ENCODE results near the gene OGA.

OGA gene

DNA sequence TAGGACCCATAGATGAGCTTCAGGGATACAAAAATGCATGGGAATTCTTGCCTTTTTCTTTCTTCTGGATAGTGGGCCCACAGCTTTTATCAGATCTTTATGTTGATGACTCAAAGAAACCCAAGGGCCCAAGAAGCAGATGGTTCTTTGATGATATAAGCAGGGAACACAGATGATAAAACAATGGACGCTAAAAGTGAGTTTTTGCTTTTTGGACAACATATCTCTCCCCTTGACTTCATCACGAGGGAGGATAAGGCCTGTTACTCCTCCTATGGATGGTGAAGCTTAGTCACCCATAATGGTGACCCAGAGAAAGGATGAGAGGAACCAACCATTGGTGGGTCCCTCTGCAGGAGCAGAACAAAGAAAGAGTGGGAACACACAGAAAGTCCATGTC, 6.5 kb upstream of the OGA start:
- no peak overlapping the region for H3K4me3 ChIP-seq (ENCODE audit: low read depth, low read length)
- peaks cover under 1% of the 10 kb centered on the region for H3K79me2 ChIP-seq (ENCODE audit: control insufficient read depth, insufficient read depth, low read length, unreplicated experiment)
- H3K4me1 ChIP-seq (ENCODE audit: control insufficient read depth, insufficient read depth, low read length, unreplicated experiment): no peaks in the 10 kb centered on the region
- no peak overlapping the region for H3K27ac ChIP-seq (ENCODE audit: low read depth, low read length)
- H2AFZ ChIP-seq (ENCODE audit: low read length, unreplicated experiment): no peak overlapping the region
- H3K27me3 ChIP-seq (ENCODE audit: insufficient read depth, low read length): no peaks in the 10 kb centered on the region
- no peaks in the 10 kb centered on the region; the same call in 1 of the 2 replicates for H3K36me3 ChIP-seq (ENCODE audit: insufficient read depth, low read length)

DNA sequence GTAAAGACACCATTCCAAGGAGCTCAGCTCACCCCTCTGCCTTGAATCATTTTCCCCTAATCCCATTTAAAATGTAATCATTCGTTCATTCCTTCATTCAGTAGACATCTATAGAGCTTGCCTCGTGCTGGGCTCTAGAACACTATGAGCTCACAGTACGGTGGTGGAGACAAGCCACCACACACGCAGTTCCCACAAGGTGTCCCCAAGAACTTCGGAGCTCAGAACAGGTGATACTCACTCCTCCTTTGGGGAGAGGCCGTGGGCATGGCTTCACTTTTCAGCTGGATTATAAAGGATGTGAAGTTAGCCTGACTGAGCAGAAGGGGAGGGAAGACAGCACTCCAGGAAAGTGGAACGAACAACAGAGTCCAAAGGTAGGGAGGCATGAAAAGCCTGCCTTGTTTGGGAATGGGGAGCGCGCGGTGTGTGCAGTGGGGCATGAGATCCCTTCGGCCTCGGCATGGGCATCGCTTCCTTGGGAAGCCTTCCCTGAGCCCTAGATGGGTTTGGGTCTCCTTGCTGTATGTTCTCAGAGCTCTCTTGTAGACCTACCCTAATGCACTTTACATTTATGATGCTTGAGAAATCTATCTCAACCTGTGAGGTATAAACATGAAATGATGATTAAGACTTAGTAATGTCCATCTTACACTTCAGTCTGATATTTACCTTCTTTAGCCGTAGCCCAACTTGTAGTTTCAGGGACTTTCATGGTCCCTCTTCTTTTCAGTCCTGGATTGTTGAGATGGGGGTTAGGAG, 809 bp upstream of the OGA start:
- Histone ChIP-seq H3K27ac (ENCODE audit: low read depth, low read length) (peak overlapping the region; percentile 63), H3K79me2 (ENCODE audit: control insufficient read depth, insufficient read depth, low read length, unreplicated experiment) (peaks cover 52% of the 10 kb centered on the region), H3K27me3 (ENCODE audit: insufficient read depth, low read length) (no peaks in the 10 kb centered on the region), H3K36me3 (ENCODE audit: insufficient read depth, low read length) (peaks cover 4% of the 10 kb centered on the region; the same call in 1 of the 2 replicates), H3K4me3 (ENCODE audit: low read depth, low read length) (peak overlapping the region; percentile 84), H2AFZ (ENCODE audit: low read length, unreplicated experiment) (peak overlapping the region; percentile 82), H3K4me1 (ENCODE audit: control insufficient read depth, insufficient read depth, low read length, unreplicated experiment) (peaks cover 5% of the 10 kb centered on the region)

DNA sequence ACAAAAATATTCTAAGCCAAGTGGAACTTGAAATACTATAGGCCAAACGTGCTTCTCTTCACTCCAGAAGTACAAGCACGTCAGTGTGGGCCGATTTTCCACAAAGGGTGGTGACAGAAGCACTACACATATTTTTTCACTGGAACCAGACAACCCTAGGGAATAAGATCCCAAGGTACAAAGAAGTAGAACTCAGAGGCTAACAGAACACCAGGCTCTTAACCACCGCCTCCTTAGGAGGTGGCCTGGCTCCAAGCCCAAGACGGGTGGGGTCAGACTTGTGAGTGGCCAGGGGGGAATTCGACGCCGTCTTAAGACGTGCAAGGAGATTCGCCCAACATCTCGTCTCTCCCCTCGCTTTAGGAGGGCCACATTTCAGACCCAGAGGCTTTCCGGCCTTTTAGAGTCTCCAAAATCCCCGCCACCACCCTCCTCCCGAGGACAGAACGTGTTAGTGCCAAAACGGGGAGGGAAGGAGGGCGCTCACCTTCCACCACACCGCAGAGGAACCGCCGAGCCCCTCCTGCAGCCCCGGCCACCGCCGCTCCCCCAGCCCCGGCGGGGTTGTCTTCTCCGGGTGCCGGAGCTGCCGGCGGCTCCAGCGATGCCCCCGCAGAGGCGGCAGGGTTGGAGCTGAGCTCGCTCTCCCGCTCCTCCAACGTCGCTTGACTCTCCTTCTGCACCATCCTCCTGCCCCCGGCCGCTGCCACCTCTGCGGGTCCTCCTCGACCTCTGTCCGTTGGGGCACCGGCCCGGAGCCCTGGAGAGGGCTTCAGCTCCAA, 716 bp downstream of the OGA start:
- Histone ChIP-seq H3K4me1 (ENCODE audit: control insufficient read depth, insufficient read depth, low read length, unreplicated experiment) (peaks cover 14% of the 10 kb centered on the region), H2AFZ (ENCODE audit: low read length, unreplicated experiment) (no peak overlapping the region), H3K27me3 (ENCODE audit: insufficient read depth, low read length) (no peaks in the 10 kb centered on the region), H3K36me3 (ENCODE audit: insufficient read depth, low read length) (peaks cover 13% of the 10 kb centered on the region), H3K27ac (ENCODE audit: low read depth, low read length) (peak overlapping the region; percentile 63), H3K79me2 (ENCODE audit: control insufficient read depth, insufficient read depth, low read length, unreplicated experiment) (peaks cover 68% of the 10 kb centered on the region), H3K4me3 (ENCODE audit: low read depth, low read length) (peak overlapping the region; percentile 99)

DNA sequence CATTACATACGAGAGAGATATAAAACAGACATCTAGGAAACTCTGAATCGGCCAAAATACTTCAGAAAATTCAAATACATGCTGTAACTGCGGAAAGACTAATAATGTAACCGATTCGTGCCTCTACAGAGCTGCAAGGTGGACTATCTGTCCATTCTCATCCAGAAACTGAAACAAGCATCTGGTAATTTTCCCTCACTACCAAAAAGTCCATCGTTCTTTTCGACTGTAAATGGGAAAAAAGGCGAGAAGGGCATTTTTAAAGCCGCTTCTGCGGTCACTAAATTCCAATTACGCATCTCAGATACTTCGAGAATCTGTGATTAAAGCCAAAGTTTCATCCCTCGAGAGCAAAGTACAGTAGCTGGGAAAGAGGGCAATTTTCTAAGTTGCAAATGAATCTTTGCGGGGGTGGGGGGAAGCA, 1.3 kb downstream of the OGA start:
- Histone ChIP-seq H3K27ac (ENCODE audit: low read depth, low read length) (peak overlapping the region; percentile 63), H3K36me3 (ENCODE audit: insufficient read depth, low read length) (peaks cover 16% of the 10 kb centered on the region), H3K79me2 (ENCODE audit: control insufficient read depth, insufficient read depth, low read length, unreplicated experiment) (peaks cover 74% of the 10 kb centered on the region), H2AFZ (ENCODE audit: low read length, unreplicated experiment) (no peak overlapping the region), H3K27me3 (ENCODE audit: insufficient read depth, low read length) (no peaks in the 10 kb centered on the region), H3K4me3 (ENCODE audit: low read depth, low read length) (peak overlapping the region; percentile 99), H3K4me1 (ENCODE audit: control insufficient read depth, insufficient read depth, low read length, unreplicated experiment) (peaks cover 14% of the 10 kb centered on the region)

DNA sequence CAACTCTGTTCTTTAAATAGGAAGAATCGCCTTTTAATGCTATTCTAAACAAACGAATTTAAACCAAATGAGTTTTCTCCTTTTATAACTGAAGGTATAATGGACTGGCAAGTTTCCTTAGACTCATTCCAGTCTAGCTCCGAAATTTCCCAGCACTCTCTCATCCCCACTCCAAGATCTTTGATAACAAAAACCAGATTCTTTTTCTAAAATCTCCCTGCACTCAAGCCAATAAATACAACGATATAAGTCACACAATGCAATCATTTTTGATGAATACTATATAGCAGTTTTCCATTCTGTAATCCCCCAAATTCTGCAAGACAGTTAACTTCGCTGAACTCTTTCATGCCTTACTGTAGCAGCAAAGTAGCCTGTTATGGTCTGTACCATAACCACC, 1.9 kb downstream of the OGA start:
- Histone ChIP-seq H3K36me3 (ENCODE audit: insufficient read depth, low read length) (peaks cover 16% of the 10 kb centered on the region), H3K27me3 (ENCODE audit: insufficient read depth, low read length) (no peaks in the 10 kb centered on the region), H3K79me2 (ENCODE audit: control insufficient read depth, insufficient read depth, low read length, unreplicated experiment) (peaks cover 79% of the 10 kb centered on the region), H3K4me3 (ENCODE audit: low read depth, low read length) (peak overlapping the region; percentile 99), H3K27ac (ENCODE audit: low read depth, low read length) (0 out of 2 replicates have a peak overlapping the region, but pooled peaks have one; percentile 63), H3K4me1 (ENCODE audit: control insufficient read depth, insufficient read depth, low read length, unreplicated experiment) (peaks cover 14% of the 10 kb centered on the region), H2AFZ (ENCODE audit: low read length, unreplicated experiment) (no peak overlapping the region)

DNA sequence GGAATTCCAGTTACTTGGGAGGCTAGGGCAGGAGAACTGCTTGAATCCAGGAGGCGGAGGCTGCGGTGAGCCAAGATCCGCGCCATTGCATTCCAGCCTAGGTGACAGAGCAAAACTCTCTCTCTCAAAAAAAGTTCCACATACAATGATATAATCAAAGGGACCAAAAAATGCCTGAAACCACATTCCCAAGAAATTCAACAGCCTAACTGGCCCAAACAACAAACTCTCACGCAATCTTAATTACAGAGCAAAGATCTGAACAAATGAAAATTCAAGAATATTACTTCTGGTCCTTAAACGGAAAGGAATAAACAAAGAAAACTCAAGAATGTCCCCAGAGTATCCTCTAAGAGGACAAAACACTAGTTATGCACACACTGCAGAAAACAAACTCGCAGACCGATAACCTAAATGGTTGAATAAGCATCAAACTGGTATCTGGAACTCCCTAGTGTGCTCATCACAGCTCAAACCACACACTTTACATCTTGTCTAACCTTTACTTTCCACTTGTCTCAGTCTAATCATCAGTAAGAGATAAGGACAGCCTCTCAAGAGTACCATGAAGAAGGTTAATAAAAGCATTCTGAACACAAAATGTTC, 3.7 kb downstream of the OGA start:
- Histone ChIP-seq H3K4me1 (ENCODE audit: control insufficient read depth, insufficient read depth, low read length, unreplicated experiment) (peaks cover 17% of the 10 kb centered on the region), H3K4me3 (ENCODE audit: low read depth, low read length) (peak overlapping the region; percentile 99), H2AFZ (ENCODE audit: low read length, unreplicated experiment) (no peak overlapping the region), H3K27me3 (ENCODE audit: insufficient read depth, low read length) (no peaks in the 10 kb centered on the region), H3K27ac (ENCODE audit: low read depth, low read length) (peak overlapping the region; percentile 2; the same call in 1 of the 2 replicates), H3K79me2 (ENCODE audit: control insufficient read depth, insufficient read depth, low read length, unreplicated experiment) (peaks cover 92% of the 10 kb centered on the region), H3K36me3 (ENCODE audit: insufficient read depth, low read length) (peaks cover 24% of the 10 kb centered on the region)

DNA sequence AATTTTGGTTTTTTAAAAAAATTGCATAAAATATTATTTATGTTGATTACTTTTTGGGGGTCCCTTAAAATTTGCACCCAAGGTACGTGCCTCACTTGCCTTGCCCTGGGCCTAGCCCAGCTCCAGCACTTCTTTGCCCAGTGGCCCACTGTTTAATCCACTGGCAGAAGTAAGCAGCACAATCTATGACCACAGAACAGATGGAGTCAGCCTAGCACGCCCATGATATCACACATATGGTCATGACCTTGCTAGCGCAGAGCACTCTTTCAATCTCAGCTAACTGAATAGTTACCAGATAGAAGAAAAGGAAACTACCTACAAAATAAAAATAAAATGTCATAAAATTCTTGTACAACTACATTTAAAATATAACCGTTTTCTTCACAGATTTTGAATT, 5.6 kb downstream of the OGA start:
- Histone ChIP-seq H3K27ac (ENCODE audit: low read depth, low read length) (no peak overlapping the region), H3K4me1 (ENCODE audit: control insufficient read depth, insufficient read depth, low read length, unreplicated experiment) (peaks cover 22% of the 10 kb centered on the region), H3K4me3 (ENCODE audit: low read depth, low read length) (no peak overlapping the region), H3K36me3 (ENCODE audit: insufficient read depth, low read length) (peaks cover 37% of the 10 kb centered on the region), H3K27me3 (ENCODE audit: insufficient read depth, low read length) (no peaks in the 10 kb centered on the region), H2AFZ (ENCODE audit: low read length, unreplicated experiment) (no peak overlapping the region), H3K79me2 (ENCODE audit: control insufficient read depth, insufficient read depth, low read length, unreplicated experiment) (peaks cover 93% of the 10 kb centered on the region)

DNA sequence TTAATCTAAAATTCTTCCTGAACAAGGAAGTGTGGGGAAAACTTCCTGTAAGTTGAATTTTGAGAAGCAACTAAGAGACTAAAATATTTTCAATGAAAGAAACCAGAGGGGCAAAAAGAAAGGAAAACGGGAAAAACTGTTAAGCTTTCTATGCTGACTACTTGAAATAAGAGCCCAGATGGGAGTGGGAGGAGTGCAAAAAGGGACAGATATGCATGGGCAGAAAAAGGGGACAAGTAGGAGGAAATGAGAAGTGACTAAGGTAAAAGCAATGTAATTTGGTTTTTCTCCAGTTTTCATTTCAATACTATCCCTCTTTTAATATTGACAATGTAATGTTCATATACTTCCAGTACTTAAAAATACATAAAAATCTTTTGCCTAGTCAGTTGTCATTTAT, 11.1 kb downstream of the OGA start:
- 0 out of 2 replicates have a peak overlapping the region, but pooled peaks have one; percentile 1 for H3K27ac ChIP-seq (ENCODE audit: low read depth, low read length)
- peaks cover 17% of the 10 kb centered on the region for H3K4me1 ChIP-seq (ENCODE audit: control insufficient read depth, insufficient read depth, low read length, unreplicated experiment)
- H2AFZ ChIP-seq (ENCODE audit: low read length, unreplicated experiment): no peak overlapping the region
- H3K36me3 ChIP-seq (ENCODE audit: insufficient read depth, low read length): peaks cover 45% of the 10 kb centered on the region
- peaks cover 63% of the 10 kb centered on the region for H3K79me2 ChIP-seq (ENCODE audit: control insufficient read depth, insufficient read depth, low read length, unreplicated experiment)
- H3K27me3 ChIP-seq (ENCODE audit: insufficient read depth, low read length): no peaks in the 10 kb centered on the region
- H3K4me3 ChIP-seq (ENCODE audit: low read depth, low read length): no peak overlapping the region

DNA sequence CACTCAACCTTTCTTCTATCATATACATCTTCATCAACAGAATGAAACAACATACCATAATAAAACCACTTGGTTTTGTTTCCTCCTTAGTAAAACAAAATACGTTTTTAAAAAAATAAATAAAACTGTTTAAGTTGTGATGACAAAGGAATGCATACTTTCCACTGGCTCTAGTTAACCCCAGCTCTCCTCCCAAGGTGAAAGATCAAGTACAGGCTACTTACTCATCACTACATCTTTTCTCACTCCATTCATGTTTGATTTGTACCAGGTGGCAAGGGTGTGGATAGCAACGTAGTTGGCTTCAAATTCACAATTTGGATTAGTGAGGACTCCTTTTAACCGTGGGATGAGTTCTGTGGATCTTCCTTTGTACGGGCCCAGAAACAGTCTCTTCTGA, 14.7 kb downstream of the OGA start:
- no peak overlapping the region for H2AFZ ChIP-seq (ENCODE audit: low read length, unreplicated experiment)
- H3K36me3 ChIP-seq (ENCODE audit: insufficient read depth, low read length): peaks cover 55% of the 10 kb centered on the region
- peaks cover 67% of the 10 kb centered on the region for H3K79me2 ChIP-seq (ENCODE audit: control insufficient read depth, insufficient read depth, low read length, unreplicated experiment)
- no peaks in the 10 kb centered on the region for H3K27me3 ChIP-seq (ENCODE audit: insufficient read depth, low read length)
- H3K27ac ChIP-seq (ENCODE audit: low read depth, low read length): peak overlapping the region; percentile 10; the same call in 1 of the 2 replicates
- peaks cover 13% of the 10 kb centered on the region for H3K4me1 ChIP-seq (ENCODE audit: control insufficient read depth, insufficient read depth, low read length, unreplicated experiment)
- no peak overlapping the region for H3K4me3 ChIP-seq (ENCODE audit: low read depth, low read length)

DNA sequence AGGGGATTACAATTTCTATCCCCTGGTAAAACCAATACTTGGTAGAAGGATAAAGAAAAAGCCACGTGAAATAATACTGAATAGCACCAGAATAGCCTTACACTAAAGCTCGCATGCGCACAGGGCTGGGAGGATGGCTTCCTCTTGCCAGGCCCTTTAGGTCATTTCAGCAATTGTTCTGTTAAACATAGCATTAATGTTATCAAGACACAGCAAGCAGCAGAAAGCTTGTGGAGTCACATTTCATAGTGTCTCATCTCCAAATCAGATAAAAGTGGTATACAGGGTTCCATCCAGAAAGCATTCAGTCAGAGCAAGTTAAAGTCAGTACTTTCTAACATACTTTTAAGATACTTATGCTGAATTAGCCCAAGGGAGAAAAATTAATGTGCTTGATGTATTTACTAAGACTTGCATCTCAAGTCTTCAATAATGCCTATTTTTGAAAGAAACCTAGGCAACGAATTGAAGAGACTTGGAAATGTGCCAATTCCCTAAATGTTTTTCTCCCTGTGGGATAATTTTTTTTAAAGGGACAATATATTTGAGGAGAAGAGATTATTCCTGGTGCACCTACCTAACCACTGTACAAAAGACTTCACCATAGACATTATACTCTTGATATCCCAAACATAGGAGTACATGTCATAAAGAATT, 20.7 kb downstream of the OGA start:
- no peak overlapping the region for H3K4me3 ChIP-seq (ENCODE audit: low read depth, low read length)
- no peaks in the 10 kb centered on the region for H3K27me3 ChIP-seq (ENCODE audit: insufficient read depth, low read length)
- H3K4me1 ChIP-seq (ENCODE audit: control insufficient read depth, insufficient read depth, low read length, unreplicated experiment): no peaks in the 10 kb centered on the region
- H3K36me3 ChIP-seq (ENCODE audit: insufficient read depth, low read length): peaks cover 70% of the 10 kb centered on the region
- H3K27ac ChIP-seq (ENCODE audit: low read depth, low read length): no peak overlapping the region
- peaks cover 64% of the 10 kb centered on the region for H3K79me2 ChIP-seq (ENCODE audit: control insufficient read depth, insufficient read depth, low read length, unreplicated experiment)
- no peak overlapping the region for H2AFZ ChIP-seq (ENCODE audit: low read length, unreplicated experiment)
